ENCODE data around the gene ATF7.

DNA sequence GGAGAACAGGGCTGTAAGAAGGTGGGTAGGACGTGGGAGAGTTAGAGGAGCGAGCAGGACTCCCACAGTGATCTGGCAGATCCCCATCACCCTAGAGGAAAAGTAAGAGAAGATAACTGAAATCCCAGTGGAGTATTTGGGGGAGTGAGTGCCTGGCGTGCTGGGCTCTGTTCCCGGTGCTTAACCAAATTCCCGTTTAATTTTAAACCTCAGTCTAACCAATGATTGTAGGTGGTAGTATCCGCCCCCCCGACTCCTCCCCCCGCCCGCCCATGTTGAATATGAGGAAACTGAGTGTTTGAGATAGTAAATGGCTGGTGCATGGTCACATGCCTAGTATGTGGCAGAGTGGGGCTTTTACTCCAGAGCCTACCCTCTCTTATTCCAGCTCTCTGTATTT, 123.9 kb downstream of the ATF7 start:
- TF ChIP-seq, protein P1, sequence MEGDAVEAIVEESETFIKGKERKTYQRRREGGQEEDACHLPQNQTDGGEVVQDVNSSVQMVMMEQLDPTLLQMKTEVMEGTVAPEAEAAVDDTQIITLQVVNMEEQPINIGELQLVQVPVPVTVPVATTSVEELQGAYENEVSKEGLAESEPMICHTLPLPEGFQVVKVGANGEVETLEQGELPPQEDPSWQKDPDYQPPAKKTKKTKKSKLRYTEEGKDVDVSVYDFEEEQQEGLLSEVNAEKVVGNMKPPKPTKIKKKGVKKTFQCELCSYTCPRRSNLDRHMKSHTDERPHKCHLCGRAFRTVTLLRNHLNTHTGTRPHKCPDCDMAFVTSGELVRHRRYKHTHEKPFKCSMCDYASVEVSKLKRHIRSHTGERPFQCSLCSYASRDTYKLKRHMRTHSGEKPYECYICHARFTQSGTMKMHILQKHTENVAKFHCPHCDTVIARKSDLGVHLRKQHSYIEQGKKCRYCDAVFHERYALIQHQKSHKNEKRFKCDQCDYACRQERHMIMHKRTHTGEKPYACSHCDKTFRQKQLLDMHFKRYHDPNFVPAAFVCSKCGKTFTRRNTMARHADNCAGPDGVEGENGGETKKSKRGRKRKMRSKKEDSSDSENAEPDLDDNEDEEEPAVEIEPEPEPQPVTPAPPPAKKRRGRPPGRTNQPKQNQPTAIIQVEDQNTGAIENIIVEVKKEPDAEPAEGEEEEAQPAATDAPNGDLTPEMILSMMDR (IDR thresholded peaks at IDR 0.05; ENCODE audit: borderline replicate concordance, extremely low read depth, low read length, poor library complexity, severe bottlenecking): no peak
- TF ChIP-seq EZH2 (IDR thresholded peaks at IDR 0.05; ENCODE audit: borderline replicate concordance, low read depth, low read length, severe bottlenecking): no peak

All from DND-41 (cell line).